Gastrocnemius medialis (tissue), 4 donors: ENCODE results near the gene CRISPLD2. TPM values are rescaled to one million over a fixed set of nuclear protein-coding genes. Genes with fewer than 3 reads are reported as not detected.
"Not testable (repeated sequence)": the region's sequence is repeated elsewhere in the genome, so short reads cannot be mapped to it uniquely, and the experiment has no call there.

Experiments
- ATAC-seq, 2 donors: fragments of 150-250 bp; one replicate each; pipeline ENCODE4 v1.9.1; 2016
- DNase-seq, 2 donors: peaks; one replicate each; pipeline ENCODE4 v3.0.0-alpha.2; 2019
- H3K27ac ChIP-seq, 4 donors: fragments of 200-600 bp; sonication (generic); 1 replicate in 1 of 4; 2 replicates in 3 of 4; pipeline ENCODE4 v1.5.1; 2016 to 2018; ENCODE audit warnings: mild to moderate bottlenecking in 2 of 4, moderate library complexity in 1 of 4
- H3K27me3 ChIP-seq, 3 donors: fragments of 200-600 bp; sonication (generic) in 2 of 3; 1 replicate in 1 of 3; 2 replicates in 2 of 3; pipeline versions ENCODE4 v1.5.1 to v1.6.0; 2016 to 2019; ENCODE audit warnings: mild to moderate bottlenecking in 1 of 3, moderate library complexity in 1 of 3
- H3K36me3 ChIP-seq, 2 donors: fragments of 200-600 bp; sonication (generic) in 1 of 2; one replicate each; pipeline ENCODE4 v1.5.1; 2017 to 2018
- H3K4me1 ChIP-seq, 2 donors: fragments of 200-600 bp; sonication (generic) in 1 of 2; one replicate each; pipeline ENCODE4 v1.5.1; 2016 to 2017; ENCODE audit warnings: mild to moderate bottlenecking in 2 of 2
- H3K4me3 ChIP-seq, 4 donors: fragments of 200-600 bp; sonication (generic) in 3 of 4; 1 replicate in 1 of 4; 2 replicates in 3 of 4; pipeline ENCODE4 v1.5.1; 2016 to 2019; ENCODE audit warnings: mild to moderate bottlenecking in 2 of 4
- H3K9me3 ChIP-seq, 3 donors: fragments of 200-600 bp; sonication (generic) in 2 of 3; 1 replicate in 1 of 3; 2 replicates in 2 of 3; pipeline ENCODE4 v1.5.1; 2016 to 2019
- POLR2A ChIP-seq, 2 donors: fragments of 450-650 bp; IDR thresholded peaks; one replicate each; pipeline ENCODE4 v1.6.1; 2017; ENCODE audit warnings: antibody characterized with exemption in 2 of 2, mild to moderate bottlenecking in 2 of 2, moderate library complexity in 2 of 2
- in situ Hi-C, 4 donors: fragments of 200-750 bp; cut with MboI; loops; one replicate each; pipeline versions ENCODE4 v1.15.0 to v1.8.0; 2017; ENCODE audit warnings: low sequenced_read_pairs in 4 of 4
- intact Hi-C: fragments of 100-400 bp; cut with DNase I; formaldehyde crosslinking; loops from one replicate; pipeline ENCODE4 v1.15.1; 2023; ENCODE audit warnings: low total_unique reads
- total RNA-seq, 4 donors: library from RNA; depleted of rRNA; stranded (reverse); fragments of >200 nt; gene quantifications; one replicate each; pipeline versions ENCODE4 v1.1.0 to v1.2.3, GENCODE V29; 2016
- TF ChIP-seq, protein P1 (sequence below), 5 experiments: fragments of 450-650 bp in 3 of 5; fragments of 200-600 bp in 2 of 5; sonication (generic) in 2 of 5; IDR thresholded peaks in 4 of 5; conservative IDR thresholded peaks in 1 of 5; 1 replicate in 4 of 5; 2 replicates in 1 of 5; pipeline ENCODE4 v1.5.1; 2016 to 2019; ENCODE audit warnings: antibody characterized with exemption in 5 of 5, mild to moderate bottlenecking in 3 of 5, moderate library complexity in 3 of 5

The CRISPLD2 gene
- total RNA-seq, 4 donors from 2014 or later: 26.1 to 50.1 (median 39.0) TPM

DNA sequence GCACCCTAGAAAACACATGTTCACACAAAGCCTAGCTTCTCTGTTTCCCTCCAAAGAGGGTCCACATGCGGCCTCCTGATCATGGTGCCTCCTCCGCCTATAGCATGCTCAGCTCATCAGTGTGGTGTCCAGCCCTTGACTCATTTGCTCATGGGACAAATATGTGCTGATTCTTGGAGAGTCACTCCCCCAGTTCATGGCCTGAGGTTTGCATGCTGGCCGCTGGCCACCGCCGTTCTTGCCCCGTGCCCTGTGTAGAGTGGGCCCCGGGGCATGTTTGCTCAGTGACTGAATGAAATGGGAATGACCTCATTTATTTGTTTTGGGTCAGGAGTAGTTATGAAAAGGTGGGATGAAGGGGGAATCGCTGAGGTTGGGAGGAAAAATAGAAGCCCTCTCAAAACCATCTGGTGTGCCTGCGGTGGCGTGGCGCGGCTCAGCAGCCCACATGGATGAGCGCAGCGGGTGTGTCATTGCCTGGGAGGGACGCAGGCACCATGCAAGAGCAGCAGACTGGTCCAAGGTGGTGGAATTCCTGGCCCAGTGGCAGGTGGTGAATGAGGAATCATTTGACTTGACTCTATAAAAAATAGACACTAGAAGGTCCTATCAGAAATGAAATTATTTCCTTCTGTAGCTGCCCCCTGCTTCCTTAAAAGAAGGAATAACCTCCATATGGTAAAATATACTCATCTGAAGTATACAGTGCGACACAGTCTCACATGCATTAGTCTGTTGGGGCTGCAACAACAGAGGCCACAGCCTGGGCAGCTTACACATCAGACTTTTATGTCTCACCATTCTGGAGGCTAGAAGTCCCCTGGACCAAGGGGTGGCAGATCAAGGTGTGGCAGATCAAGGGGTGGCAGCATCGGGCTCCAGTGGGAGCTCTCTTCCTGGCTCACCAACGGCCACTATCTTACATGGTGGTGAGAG lies 31.7 kb downstream of the CRISPLD2 start:
- TF ChIP-seq, protein P1, sequence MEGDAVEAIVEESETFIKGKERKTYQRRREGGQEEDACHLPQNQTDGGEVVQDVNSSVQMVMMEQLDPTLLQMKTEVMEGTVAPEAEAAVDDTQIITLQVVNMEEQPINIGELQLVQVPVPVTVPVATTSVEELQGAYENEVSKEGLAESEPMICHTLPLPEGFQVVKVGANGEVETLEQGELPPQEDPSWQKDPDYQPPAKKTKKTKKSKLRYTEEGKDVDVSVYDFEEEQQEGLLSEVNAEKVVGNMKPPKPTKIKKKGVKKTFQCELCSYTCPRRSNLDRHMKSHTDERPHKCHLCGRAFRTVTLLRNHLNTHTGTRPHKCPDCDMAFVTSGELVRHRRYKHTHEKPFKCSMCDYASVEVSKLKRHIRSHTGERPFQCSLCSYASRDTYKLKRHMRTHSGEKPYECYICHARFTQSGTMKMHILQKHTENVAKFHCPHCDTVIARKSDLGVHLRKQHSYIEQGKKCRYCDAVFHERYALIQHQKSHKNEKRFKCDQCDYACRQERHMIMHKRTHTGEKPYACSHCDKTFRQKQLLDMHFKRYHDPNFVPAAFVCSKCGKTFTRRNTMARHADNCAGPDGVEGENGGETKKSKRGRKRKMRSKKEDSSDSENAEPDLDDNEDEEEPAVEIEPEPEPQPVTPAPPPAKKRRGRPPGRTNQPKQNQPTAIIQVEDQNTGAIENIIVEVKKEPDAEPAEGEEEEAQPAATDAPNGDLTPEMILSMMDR (IDR thresholded peaks at IDR 0.05 in 4 of 5, conservative IDR thresholded peaks at IDR 0.05 in 1 of 5): no peak
- no peak for TF ChIP-seq POLR2A (IDR thresholded peaks at IDR 0.05)
- Histone ChIP-seq H3K27me3 (no peaks in the 10 kb centered on the region), H3K9me3 (no peaks in the 10 kb centered on the region), H3K36me3 (peaks cover 0 to 7% of the 10 kb centered on the region in 2 donors), H3K4me1 (no peaks in the 10 kb centered on the region), H3K4me3 (no peak overlapping the region), H3K27ac (no peak overlapping the region)
- DNase-seq (no peak), ATAC-seq (no peak)
- intact Hi-C loops (no loop called here), in situ Hi-C loops (loop anchor here in 1 of 4 donors (25.0 kb wide), 1 partner anchor 111 kb away; no protein-coding TSS in a partner anchor)

DNA sequence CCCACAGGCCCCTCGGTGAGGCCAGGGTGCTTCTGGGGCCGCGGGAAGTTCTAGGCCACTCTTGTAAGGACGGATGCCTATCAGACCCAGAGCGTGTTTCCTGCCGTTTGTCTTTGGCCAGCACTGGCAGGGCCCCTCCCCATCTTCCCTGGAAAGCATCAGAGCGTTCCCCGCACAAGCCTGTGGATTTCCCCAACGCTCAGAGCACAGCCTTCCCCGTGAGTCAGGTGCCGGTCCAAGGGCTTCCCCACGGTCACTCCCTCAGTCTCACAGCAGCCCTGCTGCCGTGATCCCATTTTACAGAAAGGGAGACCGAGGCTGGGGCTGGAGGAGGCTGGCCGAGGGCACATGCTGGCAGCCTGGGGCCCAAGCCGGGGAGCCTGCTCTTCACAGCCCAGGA lies 33.7 kb downstream of the CRISPLD2 start:
- H3K36me3 ChIP-seq: no peaks in the 10 kb centered on the region
- in situ Hi-C loops: loop anchor here in 1 of 4 donors (25.0 kb wide), 1 partner anchor 109 kb away; no protein-coding TSS in a partner anchor

GRCh38 chr16:84854759-84855158 lies 35.0 kb downstream of the CRISPLD2 start:
- no peak for DNase-seq
- H3K9me3 ChIP-seq: peaks cover 0 to 5% (median 2%) of the 10 kb centered on the region in 3 donors
- TF ChIP-seq POLR2A (IDR thresholded peaks at IDR 0.05): no peak
- TF ChIP-seq, protein P1 (IDR thresholded peaks at IDR 0.05 in 4 of 5, conservative IDR thresholded peaks at IDR 0.05 in 1 of 5): no peak
- ATAC-seq: no peak
- H3K4me1 ChIP-seq: no peaks in the 10 kb centered on the region
- H3K4me3 ChIP-seq: no peak overlapping the region
- intact Hi-C loops (no loop called here), in situ Hi-C loops (loop anchor here in 1 of 4 donors (25.0 kb wide), 1 partner anchor 108 kb away; no protein-coding TSS in a partner anchor)
- H3K27me3 ChIP-seq: no peaks in the 10 kb centered on the region
- H3K36me3 ChIP-seq: peaks cover 0 to 10% of the 10 kb centered on the region in 2 donors
- H3K27ac ChIP-seq: no peak overlapping the region

More for the DNA sequence above, 33.7 kb downstream of the CRISPLD2 start:
- H3K4me1 ChIP-seq: no peaks in the 10 kb centered on the region
- no peak for TF ChIP-seq POLR2A (IDR thresholded peaks at IDR 0.05)
- TF ChIP-seq, protein P1 (IDR thresholded peaks at IDR 0.05 in 4 of 5, conservative IDR thresholded peaks at IDR 0.05 in 1 of 5): no peak
- intact Hi-C loops: no loop called here
- H3K27ac ChIP-seq: no peak overlapping the region
- DNase-seq: no peak
- no peak for ATAC-seq
- no peaks in the 10 kb centered on the region for H3K9me3 ChIP-seq
- H3K4me3 ChIP-seq: no peak overlapping the region
- no peaks in the 10 kb centered on the region for H3K27me3 ChIP-seq

DNA sequence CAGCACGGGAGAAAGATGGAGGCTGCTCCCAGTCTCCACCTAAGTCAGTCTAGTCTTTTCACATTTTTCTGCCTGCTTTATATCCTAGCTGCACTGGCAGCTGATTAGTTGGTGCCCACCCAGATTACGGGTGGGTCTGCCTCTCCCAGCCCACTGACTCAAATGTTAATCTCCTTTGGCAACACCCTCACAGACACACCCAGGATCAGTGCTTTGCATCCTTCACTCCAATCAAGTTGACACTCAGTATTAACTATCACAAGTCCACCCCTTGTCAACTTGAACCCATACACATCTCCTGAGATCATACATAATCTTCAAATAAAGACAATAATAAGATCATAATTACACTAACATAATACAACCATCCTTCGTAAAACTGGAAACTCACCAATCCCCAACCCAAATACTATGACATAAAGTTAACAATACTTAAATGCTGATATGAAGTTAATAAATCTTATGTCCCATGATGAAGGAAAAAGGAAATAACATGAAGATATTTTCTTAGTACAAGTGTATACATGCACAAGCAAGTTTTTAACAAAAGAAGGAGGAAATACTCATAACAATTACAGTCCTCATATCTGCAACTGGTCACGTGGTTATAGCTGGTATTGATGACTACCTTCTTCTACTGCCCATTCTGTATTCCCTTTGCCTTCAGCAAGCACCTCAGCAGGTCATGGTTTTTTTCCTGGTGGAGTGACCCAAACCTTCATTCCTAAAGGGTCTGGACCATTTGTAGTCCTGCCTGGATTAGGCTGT lies 35.8 kb downstream of the CRISPLD2 start:
- intact Hi-C loops, DNase-seq: not testable (repeated sequence)

DNA sequence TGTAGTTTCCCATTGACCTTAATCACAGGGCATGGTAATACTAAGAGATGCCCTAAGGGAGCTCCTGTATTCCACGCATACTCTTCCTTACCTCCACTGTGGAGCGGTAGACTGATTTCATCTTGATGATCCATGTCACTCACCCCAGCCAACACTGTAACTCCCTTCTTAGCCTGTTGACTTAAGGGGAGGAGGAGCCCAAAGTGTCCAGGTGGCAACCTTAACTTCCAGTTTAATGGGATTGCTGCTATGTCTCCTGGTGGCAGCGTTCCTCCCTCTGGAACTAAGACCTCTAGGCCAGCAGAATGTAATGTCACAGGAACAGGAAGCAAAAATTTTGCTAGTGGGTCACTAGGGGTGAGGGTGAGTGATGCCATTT lies 36.4 kb downstream of the CRISPLD2 start:
- in situ Hi-C loops: loop anchor here in 1 of 4 donors (25.0 kb wide), 1 partner anchor 106 kb away; no protein-coding TSS in a partner anchor
- H3K36me3 ChIP-seq, intact Hi-C loops: not testable (repeated sequence)

More for the DNA sequence above, 35.8 kb downstream of the CRISPLD2 start:
- not testable (repeated sequence) for ATAC-seq, H3K27ac ChIP-seq, H3K4me1 ChIP-seq, H3K4me3 ChIP-seq, H3K27me3 ChIP-seq, H3K36me3 ChIP-seq, H3K9me3 ChIP-seq
- in situ Hi-C loops: loop anchor here in 1 of 4 donors (25.0 kb wide), 1 partner anchor 107 kb away; no protein-coding TSS in a partner anchor

DNA sequence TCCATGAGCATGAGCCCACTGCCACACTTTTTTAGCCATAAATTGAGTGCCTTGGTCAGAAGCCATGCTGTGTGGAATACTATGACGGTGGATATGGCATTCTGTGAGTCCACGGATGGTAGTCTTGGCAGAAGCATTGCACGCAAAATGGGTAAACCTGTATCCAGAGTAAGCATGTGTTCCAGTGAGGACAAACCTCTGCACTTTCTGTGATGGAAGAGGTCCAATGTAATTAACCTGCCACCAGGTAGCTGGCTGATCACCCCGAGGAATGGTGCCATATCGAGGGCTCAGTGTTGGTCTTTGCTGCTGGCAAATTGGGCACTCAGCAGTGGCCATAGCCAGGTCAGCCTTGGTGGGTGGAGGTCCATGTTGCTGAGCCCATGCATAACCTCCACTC lies 37.0 kb downstream of the CRISPLD2 start:
- DNase-seq, H3K36me3 ChIP-seq, H3K4me3 ChIP-seq, H3K27me3 ChIP-seq, H3K27ac ChIP-seq, H3K4me1 ChIP-seq, H3K9me3 ChIP-seq, ATAC-seq, intact Hi-C loops: not testable (repeated sequence)
- in situ Hi-C loops: loop anchor here in 1 of 4 donors (25.0 kb wide), 1 partner anchor 105 kb away; no protein-coding TSS in a partner anchor

More for the DNA sequence above, 36.4 kb downstream of the CRISPLD2 start:
- not testable (repeated sequence) for DNase-seq, H3K9me3 ChIP-seq, H3K27ac ChIP-seq, H3K4me3 ChIP-seq, H3K27me3 ChIP-seq, H3K4me1 ChIP-seq, ATAC-seq
